Mesodermal cell (in vitro differentiated cells): Measurements from ENCODE around the gene USP5.
"Not testable (repeated sequence)": the region's sequence is repeated elsewhere in the genome, so short reads cannot be mapped to it uniquely, and the experiment has no call there.

Experiments used
- H3K27ac ChIP-seq: 2 replicates; pipeline ENCODE4 v1.7.0; 2013; ENCODE audit warnings: mild to moderate bottlenecking, low read depth, low read length, moderate library complexity; ENCODE audit not compliant: severe bottlenecking
- H3K36me3 ChIP-seq: 2 replicates; pipeline ENCODE4 v1.7.1; 2013; ENCODE audit warnings: mild to moderate bottlenecking, low read length, moderate library complexity; ENCODE audit not compliant: control insufficient read depth, insufficient read depth
- H3K4me1 ChIP-seq: one replicate; pipeline ENCODE4 v1.7.1; 2013; ENCODE audit warnings: mild to moderate bottlenecking, low read length; ENCODE audit not compliant: insufficient read depth, control insufficient read depth, poor library complexity, severe bottlenecking
- H3K4me3 ChIP-seq: 2 replicates; pipeline ENCODE4 v1.7.0; 2013; ENCODE audit warnings: low read length, control low read depth, mild to moderate bottlenecking; ENCODE audit not compliant: insufficient read depth, poor library complexity, severe bottlenecking; ENCODE audit errors: extremely low read depth
- H3K9me3 ChIP-seq: 2 replicates; pipeline ENCODE4 v1.7.1; 2013; ENCODE audit warnings: mild to moderate bottlenecking, low read length, moderate library complexity; ENCODE audit not compliant: control insufficient read depth
- WGBS, 2 experiments: methylation state at CpG; one replicate each; pipeline ENCODE4 v1.1.5; 2013; ENCODE audit warnings: missing lambda C conversion rate in 2 of 2; ENCODE audit not compliant: insufficient coverage in 2 of 2; 5-methylcytosine and 5-hydroxymethylcytosine counted together

The USP5 gene

DNA sequence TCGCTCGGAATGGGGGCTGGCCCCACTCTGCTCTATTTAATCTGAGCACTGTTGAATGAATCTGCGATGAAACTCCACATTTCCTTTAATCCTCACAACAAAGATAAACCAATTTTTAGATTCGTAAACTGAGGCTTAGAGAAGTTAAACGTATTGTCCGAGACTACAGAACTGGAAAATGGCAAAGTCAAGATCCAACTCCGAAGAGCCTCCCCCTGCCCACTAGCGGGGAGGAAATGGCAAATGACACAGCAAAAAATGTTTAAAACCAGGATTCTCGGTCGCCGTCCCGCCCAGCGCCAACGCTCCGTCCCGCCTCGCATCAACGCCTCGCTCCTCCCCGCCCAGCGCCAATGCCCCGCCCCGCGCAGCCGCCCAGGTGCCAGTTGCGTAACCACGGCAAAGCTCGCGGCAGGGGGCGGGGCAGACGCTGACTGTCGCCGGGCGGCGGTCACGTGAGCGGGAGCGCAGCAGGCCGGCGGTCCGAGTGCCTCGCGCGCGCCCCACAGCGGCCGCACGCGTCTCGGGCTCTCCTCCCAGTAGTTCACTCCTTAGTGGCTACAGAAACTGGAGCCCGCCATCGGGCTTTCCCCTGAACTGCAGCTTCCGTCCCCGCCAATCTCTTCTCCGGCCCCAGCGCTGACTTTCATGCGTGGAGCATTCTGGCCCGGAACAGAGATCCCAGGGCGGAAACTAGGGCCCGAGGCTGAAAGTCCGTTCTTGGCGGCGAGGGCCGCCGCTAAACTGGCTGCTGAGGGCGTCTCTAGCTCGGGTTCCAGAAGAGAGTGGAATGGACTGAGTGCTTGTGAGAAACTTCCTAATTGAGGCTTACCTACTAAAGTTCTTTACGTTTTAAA is 39.1 kb downstream of the USP5 start:
- peaks cover 4% of the 10 kb centered on the region for H3K36me3 ChIP-seq
- H3K4me3 ChIP-seq: peak overlapping the region; percentile 39
- H3K27ac ChIP-seq: peak overlapping the region; percentile 98
- peaks cover 10% of the 10 kb centered on the region for H3K4me1 ChIP-seq
- WGBS, 2 experiments: 6 to 8% methylated on average over 52 to 64 of the region's 68 CpGs
- H3K9me3 ChIP-seq: no peaks in the 10 kb centered on the region

DNA sequence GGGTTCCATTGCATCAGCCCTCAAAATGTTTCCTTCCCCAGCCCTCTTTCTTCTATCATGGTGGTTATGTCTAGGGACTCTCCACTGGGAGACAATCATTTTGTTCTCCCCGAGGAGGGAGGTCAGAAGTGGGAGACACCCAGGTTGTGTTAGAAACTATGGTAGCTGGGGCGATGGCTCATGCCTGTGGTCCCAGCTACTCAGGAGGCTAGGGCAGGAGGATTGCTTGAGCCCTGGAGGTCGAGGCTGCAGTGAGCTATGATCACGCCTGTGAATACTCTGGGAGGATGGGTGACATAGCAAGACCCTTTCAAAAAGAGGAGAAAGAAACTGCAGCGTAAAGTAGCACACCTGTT is 39.7 kb downstream of the USP5 start:
- WGBS, 2 experiments: 92 to 93% methylated on average over 4 to 5 of the region's 5 CpGs
- Histone ChIP-seq H3K4me3 (peak overlapping the region; percentile 39), H3K9me3 (no peaks in the 10 kb centered on the region), H3K36me3 (peaks cover 4% of the 10 kb centered on the region), H3K4me1 (peaks cover 10% of the 10 kb centered on the region), H3K27ac (peak overlapping the region; percentile 85)

DNA sequence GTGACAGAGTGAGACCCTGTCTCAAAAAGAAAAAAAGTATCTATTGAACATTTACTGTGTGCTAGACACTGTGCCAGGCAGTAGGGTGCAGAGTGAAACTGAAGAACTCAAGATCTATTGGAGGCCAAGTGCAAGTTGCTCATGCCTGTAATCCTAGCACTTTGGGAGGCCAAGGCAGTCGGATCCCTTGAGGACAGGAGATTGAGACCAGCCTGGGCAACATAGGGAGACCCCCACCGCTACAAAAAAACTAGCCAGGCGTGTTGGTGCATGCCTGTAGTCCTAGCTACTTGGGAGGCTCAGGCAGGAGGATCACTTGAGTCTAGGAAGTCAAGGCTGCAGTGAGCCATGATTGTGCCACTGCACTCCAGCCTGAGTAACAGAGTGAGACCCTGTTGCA is 40.7 kb downstream of the USP5 start:
- peaks cover 10% of the 10 kb centered on the region for H3K4me1 ChIP-seq
- WGBS, 2 experiments: 96 to 100% methylated on average over 3 of the region's 3 CpGs
- H3K9me3 ChIP-seq, H3K27ac ChIP-seq, H3K36me3 ChIP-seq, H3K4me3 ChIP-seq: not testable (repeated sequence)

DNA sequence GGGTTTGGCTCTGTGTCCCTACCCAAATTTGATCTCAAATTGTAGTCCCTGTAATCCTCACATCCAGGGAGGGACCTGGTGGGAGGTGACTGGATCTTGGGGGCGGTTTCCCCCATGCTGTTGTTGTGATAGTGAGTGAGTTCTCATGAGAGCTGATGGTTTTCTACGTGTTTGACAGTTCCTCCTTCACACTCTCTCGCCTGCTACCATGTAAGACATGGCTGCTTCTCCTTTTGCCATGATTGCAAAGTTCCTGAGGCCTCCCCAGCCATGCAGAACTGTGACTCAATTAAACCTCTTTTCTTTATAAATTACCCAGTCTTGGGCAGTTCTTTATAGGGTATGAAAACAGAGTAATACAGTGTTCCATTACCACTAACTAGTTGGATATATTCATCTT is 42.4 kb downstream of the USP5 start:
- Histone ChIP-seq H3K4me1 (peaks cover 10% of the 10 kb centered on the region), H3K9me3 (no peaks in the 10 kb centered on the region), H3K4me3 (no peak overlapping the region), H3K36me3 (no peaks in the 10 kb centered on the region), H3K27ac (no peak overlapping the region)
- WGBS, 2 experiments: 84% methylated on average over 2 of the region's 3 CpGs; no CpG with 5 or more reads in 1 of the 2 experiments

DNA sequence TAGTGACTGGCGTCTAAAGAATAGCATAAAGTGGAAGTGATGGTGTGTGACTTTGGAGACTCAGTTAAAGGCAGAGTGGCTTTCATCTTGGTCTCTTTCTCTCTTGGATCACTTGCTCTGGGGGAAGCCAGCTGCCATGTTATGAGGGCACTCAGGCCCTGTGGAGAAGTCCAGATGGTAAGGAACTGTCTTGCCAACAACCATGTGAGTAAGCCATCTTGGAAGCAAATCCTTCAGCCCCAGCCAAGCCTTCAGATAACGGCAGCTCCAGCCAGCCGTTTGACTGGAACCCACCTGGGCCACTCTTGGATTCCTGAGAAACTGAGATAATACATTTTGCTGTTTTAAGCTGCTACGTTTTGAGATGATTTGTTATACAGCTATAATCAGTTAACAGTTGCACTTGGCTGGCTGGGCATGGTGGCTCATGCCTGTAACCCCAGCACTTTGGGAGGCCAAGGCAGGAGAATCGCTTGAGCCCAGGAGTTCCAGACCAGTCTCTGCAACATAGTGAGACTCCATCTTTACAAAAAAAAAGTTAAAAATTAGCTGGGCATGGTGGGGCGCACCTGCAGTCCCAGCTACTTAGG is 45.0 kb downstream of the USP5 start:
- Histone ChIP-seq H3K36me3 (no peaks in the 10 kb centered on the region), H3K27ac (no peak overlapping the region), H3K4me3 (no peak overlapping the region), H3K4me1 (no peaks in the 10 kb centered on the region), H3K9me3 (no peaks in the 10 kb centered on the region)
- 79 to 89% methylated on average over 5 of the region's 6 CpGs for WGBS, 2 experiments

DNA sequence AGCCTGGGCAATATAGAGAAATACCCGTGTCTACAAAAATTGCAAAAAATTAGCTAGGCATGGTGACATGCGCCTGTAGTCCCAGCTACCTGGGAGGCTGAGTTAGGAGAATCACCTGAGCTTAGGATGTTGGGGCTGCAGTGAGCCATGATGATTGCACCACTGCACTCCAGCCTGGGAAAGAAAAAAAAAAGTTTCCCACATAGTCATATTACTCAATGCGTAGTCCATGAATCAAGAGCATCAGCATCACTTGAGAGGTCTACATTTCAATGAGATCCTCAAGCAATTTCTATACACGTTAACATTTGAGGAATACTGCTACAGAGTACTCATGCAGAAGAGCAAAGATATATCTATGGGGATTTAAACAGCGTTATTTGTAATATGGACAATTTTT is 47.5 kb downstream of the USP5 start:
- H3K4me3 ChIP-seq: no peak overlapping the region
- WGBS, 2 experiments: 89 to 100% methylated on average over 2 to 3 of the region's 5 CpGs
- H3K4me1 ChIP-seq: peaks cover 6% of the 10 kb centered on the region
- no peaks in the 10 kb centered on the region for H3K36me3 ChIP-seq
- no peaks in the 10 kb centered on the region for H3K9me3 ChIP-seq
- no peak overlapping the region for H3K27ac ChIP-seq

DNA sequence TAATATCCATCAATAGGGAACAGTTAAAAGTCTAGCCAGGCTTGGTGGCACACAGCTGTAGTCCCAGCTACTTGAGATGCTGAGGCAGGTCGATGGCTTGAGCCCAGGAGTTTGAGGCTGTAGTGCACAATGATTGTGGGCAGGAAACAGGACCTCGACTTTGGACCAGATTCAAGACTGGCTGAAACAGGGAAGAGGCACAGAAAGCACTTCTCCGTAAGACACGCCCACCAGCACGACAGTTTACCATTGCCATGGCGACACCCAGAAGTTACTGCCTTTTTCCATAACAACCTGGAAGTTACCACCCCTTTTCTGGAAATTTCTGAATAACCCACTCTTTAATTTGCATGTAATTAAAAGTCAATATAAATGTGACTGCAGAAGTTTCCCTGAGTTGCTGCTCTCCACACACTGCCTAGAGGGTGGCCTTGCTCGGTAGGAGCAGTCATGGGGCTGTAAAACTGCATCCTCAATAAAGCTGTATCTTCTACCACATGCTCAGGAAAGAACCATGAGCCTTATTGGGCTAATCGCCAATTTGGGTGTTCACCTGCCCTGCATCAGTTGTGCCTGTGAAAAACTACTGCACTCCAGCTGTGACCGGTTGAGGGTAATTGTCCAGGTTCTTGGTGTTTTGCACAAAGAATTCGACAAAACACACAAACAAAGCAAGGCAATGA is 48.0 kb downstream of the USP5 start:
- H3K27ac ChIP-seq: no peak overlapping the region

DNA sequence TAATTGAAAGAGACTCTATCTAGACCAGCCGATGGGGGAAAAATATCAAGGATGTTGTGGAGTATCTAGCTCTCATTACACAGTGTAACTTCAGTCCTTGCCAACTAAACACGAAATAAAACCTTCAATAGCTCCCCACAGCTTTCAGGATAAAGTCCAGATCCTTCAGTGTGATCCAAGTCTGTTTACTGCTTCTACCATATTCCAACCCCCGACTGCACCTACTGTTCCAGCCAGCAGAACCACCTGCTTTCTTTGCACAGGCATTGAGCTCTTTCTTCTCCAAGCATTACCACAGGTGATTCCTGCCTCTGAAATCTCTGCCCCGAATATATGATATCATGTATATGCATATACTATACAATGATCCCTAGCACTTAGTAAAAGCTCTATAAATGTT is 50.5 kb downstream of the USP5 start:
- no peak overlapping the region for H3K4me3 ChIP-seq
- peaks cover 14% of the 10 kb centered on the region for H3K4me1 ChIP-seq
- no peaks in the 10 kb centered on the region for H3K36me3 ChIP-seq
- H3K9me3 ChIP-seq: no peaks in the 10 kb centered on the region
- H3K27ac ChIP-seq: no peak overlapping the region
- no CpG with 5 or more reads among the region's 4 CpGs for WGBS, 2 experiments

More for the DNA sequence above, 48.0 kb downstream of the USP5 start:
- H3K4me1 ChIP-seq: peaks cover 8% of the 10 kb centered on the region
- H3K4me3 ChIP-seq: no peak overlapping the region
- H3K36me3 ChIP-seq: no peaks in the 10 kb centered on the region
- no peaks in the 10 kb centered on the region for H3K9me3 ChIP-seq
- 83 to 90% methylated on average over 6 to 10 of the region's 10 CpGs for WGBS, 2 experiments

DNA sequence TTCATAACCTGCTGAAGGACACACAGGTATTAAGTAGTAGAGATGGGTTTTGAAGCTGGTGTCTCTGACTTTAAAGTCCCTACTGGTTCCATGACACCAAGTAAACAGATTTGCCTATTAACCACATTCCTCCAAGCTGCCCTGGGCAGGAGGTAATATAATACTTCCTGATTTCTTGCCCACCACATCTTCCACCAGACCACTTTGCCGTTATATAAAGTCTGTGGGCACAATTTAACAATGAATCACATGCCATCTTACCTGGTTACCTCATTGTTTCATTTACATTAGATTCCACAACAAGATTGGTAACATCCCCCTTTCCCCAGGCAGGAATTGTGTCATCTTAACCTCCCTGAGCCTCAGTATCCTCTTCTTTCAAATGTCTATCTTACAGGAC is 51.8 kb downstream of the USP5 start:
- 100% methylated on average over 1 of the region's 1 CpG for WGBS, 2 experiments
- Histone ChIP-seq H3K4me1 (peaks cover 14% of the 10 kb centered on the region), H3K4me3 (no peak overlapping the region), H3K9me3 (no peaks in the 10 kb centered on the region), H3K36me3 (no peaks in the 10 kb centered on the region), H3K27ac (no peak overlapping the region)

DNA sequence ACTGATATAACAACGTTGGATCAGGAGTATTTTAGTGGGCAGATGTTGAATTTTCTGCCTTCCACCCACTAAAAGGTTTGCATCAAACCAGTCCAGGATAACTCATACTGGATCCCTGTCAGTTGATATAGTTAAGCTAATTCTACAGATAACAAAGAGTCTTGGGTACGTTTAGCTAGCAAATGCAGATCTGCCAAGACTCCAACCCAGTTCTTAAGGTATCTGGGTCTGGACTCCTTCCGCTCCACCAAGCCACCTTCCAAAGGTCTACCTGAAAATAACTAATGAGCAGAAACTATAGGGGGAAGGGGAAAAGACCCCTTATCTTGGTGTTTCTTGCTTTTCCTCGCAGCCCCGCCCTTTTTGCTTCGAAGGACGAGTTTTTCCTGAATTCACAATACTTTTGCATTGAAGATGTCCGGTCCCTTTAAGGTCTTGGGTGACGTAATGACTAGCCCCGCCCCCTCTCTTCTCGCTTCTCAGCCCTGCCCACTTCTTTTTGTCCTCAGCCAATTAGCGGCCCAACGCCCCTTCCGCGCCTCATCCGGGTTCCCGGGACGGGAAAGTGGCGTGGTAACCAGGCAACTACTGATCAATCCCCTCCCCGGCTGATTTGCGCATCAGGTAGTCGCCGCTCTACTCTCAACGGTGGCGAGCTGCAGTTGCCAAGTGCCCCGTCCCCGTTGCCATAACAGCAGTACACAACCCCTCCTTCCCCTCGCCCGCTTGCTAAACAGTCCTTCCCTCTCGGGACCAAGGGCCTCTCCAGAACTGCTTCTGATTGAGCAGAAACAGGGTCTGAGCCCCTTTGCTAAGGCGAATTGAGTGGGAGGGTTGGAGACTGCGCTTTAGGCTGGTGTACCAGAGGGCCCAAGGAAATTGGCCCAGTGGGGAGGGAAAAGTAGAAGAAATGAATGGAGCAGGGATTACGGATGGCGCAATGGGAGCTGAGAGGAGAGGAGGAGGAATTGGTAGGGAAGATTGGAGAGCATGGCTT is 52.6 kb downstream of the USP5 start, which contains the start of gene LRRC23:
Gene LRRC23 (plus strand): TSS at position 543 of the 997 bp plus-strand sequence. CDS start 812 bp downstream, outside the sequence.
- peak within 1 kb of the TSS; percentile 54 for H3K4me3 ChIP-seq
- H3K9me3 ChIP-seq: no peaks in the 10 kb centered on the region
- no peaks in the 10 kb centered on the region for H3K36me3 ChIP-seq
- peak within 1 kb of the TSS; percentile 96 for H3K27ac ChIP-seq
- WGBS, 2 experiments: 5 to 7% methylated on average over 27 to 30 of the region's 34 CpGs
- H3K4me1 ChIP-seq: peaks cover 14% of the 10 kb centered on the region
